SK-N-SH (cell line): Measurements from ENCODE around the gene ADPRS.

Experiments
- CHD2 ChIP-seq: fragments of 150-350 bp; IDR thresholded peaks from 2 replicates; pipeline ENCODE4 v1.6.1; 2018; ENCODE audit warnings: low read length; ENCODE audit not compliant: partially characterized antibody
- FOXM1 ChIP-seq: IDR thresholded peaks from 2 replicates; pipeline ENCODE4 v1.4.0; 2012; ENCODE audit warnings: low read depth, mild to moderate bottlenecking
- TF ChIP-seq, protein P1 (sequence below): fragments of 200-600 bp; sonication (generic); IDR thresholded peaks from 2 replicates; pipeline ENCODE4 v1.6.1; 2017; ENCODE audit warnings: antibody characterized with exemption, mild to moderate bottlenecking, moderate library complexity
- TF ChIP-seq, protein P2 (sequence below): IDR thresholded peaks from 2 replicates; pipeline ENCODE4 v1.6.1; 2012; ENCODE audit warnings: mild to moderate bottlenecking, low read depth, low read length, moderate library complexity

DNA sequence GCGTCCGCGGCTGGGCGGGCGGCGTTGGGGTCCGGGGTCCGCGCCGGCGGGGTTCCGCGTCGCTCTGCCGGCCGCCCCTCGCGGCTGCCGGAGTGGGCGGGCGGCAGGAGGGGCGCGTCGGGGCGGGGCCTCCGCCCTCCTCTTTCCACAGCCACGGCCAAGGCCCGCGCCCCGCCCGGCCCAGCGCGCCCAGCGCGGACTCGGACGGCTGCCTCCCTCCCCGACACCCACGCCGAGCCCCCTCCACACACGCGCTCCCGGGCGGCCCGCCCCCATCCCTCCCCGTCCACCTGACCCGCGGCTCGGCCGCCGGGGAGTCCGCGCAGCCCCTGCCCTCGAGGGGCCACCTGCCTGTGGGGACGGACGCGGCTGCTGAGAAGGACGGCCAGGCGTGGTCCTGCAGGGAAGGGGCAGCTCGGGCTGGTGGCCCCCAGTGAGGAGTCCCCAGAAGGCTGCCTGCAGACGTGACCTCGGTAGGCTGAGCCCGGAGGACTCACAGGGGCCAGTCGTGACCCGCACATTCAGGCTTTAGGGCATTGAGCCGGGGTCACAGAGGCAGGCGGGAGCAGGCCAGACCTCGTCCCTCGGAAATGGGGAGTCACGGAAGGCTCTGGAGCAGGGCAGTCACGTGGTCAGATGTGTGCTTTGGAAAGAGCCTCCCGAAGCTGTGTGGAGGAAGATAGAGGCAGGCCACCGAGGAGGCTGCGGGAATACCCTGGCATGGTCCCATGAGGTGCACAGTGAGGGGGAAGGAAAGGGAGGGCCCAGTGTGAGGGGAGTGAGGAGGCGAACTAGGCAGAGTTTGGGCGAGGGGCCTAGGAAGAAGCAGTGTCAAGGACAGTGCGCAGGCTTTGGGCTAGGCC lies 36.7 kb downstream of the ADPRS start, which contains the start of gene COL8A2:
- no peak for TF ChIP-seq FOXM1
- TF ChIP-seq, protein P1, sequence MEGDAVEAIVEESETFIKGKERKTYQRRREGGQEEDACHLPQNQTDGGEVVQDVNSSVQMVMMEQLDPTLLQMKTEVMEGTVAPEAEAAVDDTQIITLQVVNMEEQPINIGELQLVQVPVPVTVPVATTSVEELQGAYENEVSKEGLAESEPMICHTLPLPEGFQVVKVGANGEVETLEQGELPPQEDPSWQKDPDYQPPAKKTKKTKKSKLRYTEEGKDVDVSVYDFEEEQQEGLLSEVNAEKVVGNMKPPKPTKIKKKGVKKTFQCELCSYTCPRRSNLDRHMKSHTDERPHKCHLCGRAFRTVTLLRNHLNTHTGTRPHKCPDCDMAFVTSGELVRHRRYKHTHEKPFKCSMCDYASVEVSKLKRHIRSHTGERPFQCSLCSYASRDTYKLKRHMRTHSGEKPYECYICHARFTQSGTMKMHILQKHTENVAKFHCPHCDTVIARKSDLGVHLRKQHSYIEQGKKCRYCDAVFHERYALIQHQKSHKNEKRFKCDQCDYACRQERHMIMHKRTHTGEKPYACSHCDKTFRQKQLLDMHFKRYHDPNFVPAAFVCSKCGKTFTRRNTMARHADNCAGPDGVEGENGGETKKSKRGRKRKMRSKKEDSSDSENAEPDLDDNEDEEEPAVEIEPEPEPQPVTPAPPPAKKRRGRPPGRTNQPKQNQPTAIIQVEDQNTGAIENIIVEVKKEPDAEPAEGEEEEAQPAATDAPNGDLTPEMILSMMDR, result no peak
- TF ChIP-seq CHD2, result no peak
- TF ChIP-seq, protein P2, sequence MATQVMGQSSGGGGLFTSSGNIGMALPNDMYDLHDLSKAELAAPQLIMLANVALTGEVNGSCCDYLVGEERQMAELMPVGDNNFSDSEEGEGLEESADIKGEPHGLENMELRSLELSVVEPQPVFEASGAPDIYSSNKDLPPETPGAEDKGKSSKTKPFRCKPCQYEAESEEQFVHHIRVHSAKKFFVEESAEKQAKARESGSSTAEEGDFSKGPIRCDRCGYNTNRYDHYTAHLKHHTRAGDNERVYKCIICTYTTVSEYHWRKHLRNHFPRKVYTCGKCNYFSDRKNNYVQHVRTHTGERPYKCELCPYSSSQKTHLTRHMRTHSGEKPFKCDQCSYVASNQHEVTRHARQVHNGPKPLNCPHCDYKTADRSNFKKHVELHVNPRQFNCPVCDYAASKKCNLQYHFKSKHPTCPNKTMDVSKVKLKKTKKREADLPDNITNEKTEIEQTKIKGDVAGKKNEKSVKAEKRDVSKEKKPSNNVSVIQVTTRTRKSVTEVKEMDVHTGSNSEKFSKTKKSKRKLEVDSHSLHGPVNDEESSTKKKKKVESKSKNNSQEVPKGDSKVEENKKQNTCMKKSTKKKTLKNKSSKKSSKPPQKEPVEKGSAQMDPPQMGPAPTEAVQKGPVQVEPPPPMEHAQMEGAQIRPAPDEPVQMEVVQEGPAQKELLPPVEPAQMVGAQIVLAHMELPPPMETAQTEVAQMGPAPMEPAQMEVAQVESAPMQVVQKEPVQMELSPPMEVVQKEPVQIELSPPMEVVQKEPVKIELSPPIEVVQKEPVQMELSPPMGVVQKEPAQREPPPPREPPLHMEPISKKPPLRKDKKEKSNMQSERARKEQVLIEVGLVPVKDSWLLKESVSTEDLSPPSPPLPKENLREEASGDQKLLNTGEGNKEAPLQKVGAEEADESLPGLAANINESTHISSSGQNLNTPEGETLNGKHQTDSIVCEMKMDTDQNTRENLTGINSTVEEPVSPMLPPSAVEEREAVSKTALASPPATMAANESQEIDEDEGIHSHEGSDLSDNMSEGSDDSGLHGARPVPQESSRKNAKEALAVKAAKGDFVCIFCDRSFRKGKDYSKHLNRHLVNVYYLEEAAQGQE, result no peak
